Left ventricle myocardium inferior (tissue), 1 donor: ENCODE data around the gene TRDN. TPM values are rescaled to one million over a fixed set of nuclear protein-coding genes. Genes with fewer than 3 reads are reported as not detected.

ENCODE experiments used
- DNase-seq: peaks from one replicate; pipeline ENCODE4 v3.0.0-alpha.2; 2020
- H3K27ac ChIP-seq: fragments of 200-600 bp; replicated peaks from 2 replicates; pipeline ENCODE4 v1.8.0; 2021
- H3K27me3 ChIP-seq: fragments of 200-600 bp; 2 replicates; pipeline ENCODE4 v1.8.0; 2021; ENCODE audit warnings: low read depth
- H3K36me3 ChIP-seq: fragments of 200-600 bp; 2 replicates; pipeline ENCODE4 v1.8.0; 2021
- H3K4me1 ChIP-seq: fragments of 200-600 bp; 2 replicates; pipeline ENCODE4 v1.8.0; 2021
- H3K4me3 ChIP-seq: fragments of 200-600 bp; 2 replicates; pipeline ENCODE4 v1.8.0; 2021; ENCODE audit warnings: mild to moderate bottlenecking, moderate library complexity
- H3K9me3 ChIP-seq: fragments of 200-600 bp; replicated peaks from 2 replicates; pipeline ENCODE4 v1.8.0; 2021
- intact Hi-C: fragments of 100-400 bp; cut with micrococcal nuclease; formaldehyde crosslinking; loops from one replicate; pipeline ENCODE4 v1.11.0; 2022
- total RNA-seq: library from RNA; stranded (reverse); fragmentation: NEBNext Ultra II Directional; extraction: Animal tissue kit (Norgen Biotek cat#: 25700); gene quantifications from one replicate; pipeline ENCODE4 v1.2.1, GENCODE V29; 2021
- TF ChIP-seq, protein P1 (sequence below): fragments of 200-600 bp; IDR thresholded peaks from 2 replicates; pipeline ENCODE4 v1.8.0; 2021; ENCODE audit warnings: antibody characterized with exemption, mild to moderate bottlenecking, borderline replicate concordance
- donor health status: DM: no; HTN: yes; CAD: no; lungs with severe emphysema.

Gene TRDN
- total RNA-seq, 1 donor from 2014 or later, result 453 TPM

DNA sequence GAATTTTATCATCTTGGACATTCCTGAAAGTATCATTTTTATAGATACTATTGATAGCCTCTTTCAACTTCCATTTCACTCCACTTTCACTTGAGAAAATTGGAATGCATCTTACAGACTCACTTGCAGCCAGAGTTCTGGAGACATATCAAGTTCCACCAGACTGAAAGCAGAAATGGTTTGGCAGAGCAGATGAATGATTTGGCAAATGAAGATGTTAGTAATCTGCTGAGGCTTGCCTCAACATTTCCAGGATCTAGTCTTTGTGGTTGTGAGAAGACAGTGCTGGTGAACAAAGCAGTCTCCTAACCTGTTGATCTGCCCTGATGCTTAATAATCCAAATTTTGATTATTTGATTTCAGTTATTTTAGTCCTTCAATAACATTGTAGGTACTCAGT is 202.6 kb downstream of the TRDN start:
- no peak overlapping the region for H3K4me3 ChIP-seq
- H3K27ac ChIP-seq, result peak overlapping the region; percentile 53
- no peaks in the 10 kb centered on the region for H3K27me3 ChIP-seq
- H3K36me3 ChIP-seq, result no peaks in the 10 kb centered on the region
- H3K9me3 ChIP-seq, result no peaks in the 10 kb centered on the region
- DNase-seq, result no peak
- TF ChIP-seq, protein P1, sequence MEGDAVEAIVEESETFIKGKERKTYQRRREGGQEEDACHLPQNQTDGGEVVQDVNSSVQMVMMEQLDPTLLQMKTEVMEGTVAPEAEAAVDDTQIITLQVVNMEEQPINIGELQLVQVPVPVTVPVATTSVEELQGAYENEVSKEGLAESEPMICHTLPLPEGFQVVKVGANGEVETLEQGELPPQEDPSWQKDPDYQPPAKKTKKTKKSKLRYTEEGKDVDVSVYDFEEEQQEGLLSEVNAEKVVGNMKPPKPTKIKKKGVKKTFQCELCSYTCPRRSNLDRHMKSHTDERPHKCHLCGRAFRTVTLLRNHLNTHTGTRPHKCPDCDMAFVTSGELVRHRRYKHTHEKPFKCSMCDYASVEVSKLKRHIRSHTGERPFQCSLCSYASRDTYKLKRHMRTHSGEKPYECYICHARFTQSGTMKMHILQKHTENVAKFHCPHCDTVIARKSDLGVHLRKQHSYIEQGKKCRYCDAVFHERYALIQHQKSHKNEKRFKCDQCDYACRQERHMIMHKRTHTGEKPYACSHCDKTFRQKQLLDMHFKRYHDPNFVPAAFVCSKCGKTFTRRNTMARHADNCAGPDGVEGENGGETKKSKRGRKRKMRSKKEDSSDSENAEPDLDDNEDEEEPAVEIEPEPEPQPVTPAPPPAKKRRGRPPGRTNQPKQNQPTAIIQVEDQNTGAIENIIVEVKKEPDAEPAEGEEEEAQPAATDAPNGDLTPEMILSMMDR, result no peak
- intact Hi-C loops, result no loop called here
- peaks cover 20% of the 10 kb centered on the region for H3K4me1 ChIP-seq

- Histone ChIP-seq H3K4me1 (peaks cover 20% of the 10 kb centered on the region), H3K27me3 (no peaks in the 10 kb centered on the region), H3K27ac (no peak overlapping the region), H3K9me3 (no peaks in the 10 kb centered on the region), H3K36me3 (no peaks in the 10 kb centered on the region), H3K4me3 (no peak overlapping the region)
- TF ChIP-seq, protein P1, result no peak
- intact Hi-C loops, result no loop called here
- DNase-seq, result no peak
Observed at GRCh38 chr6:123430970-123431369, 205.8 kb downstream of the TRDN start.

GRCh38 chr6:123427008-123427407 is 209.7 kb downstream of the TRDN start:
- Histone ChIP-seq H3K4me1 (peaks cover 9% of the 10 kb centered on the region), H3K9me3 (no peaks in the 10 kb centered on the region), H3K36me3 (no peaks in the 10 kb centered on the region), H3K27me3 (no peaks in the 10 kb centered on the region), H3K4me3 (no peak overlapping the region), H3K27ac (no peak overlapping the region)
- no peak for DNase-seq
- intact Hi-C loops, result no loop called here
- TF ChIP-seq, protein P1, result no peak

GRCh38 chr6:123423130-123423529 is 213.6 kb downstream of the TRDN start:
- intact Hi-C loops, result no loop called here
- DNase-seq, result no peak
- TF ChIP-seq, protein P1, result no peak
- Histone ChIP-seq H3K9me3 (no peaks in the 10 kb centered on the region), H3K36me3 (no peaks in the 10 kb centered on the region), H3K4me1 (peaks cover 6% of the 10 kb centered on the region), H3K4me3 (no peak overlapping the region), H3K27me3 (no peaks in the 10 kb centered on the region), H3K27ac (no peak overlapping the region)

DNA sequence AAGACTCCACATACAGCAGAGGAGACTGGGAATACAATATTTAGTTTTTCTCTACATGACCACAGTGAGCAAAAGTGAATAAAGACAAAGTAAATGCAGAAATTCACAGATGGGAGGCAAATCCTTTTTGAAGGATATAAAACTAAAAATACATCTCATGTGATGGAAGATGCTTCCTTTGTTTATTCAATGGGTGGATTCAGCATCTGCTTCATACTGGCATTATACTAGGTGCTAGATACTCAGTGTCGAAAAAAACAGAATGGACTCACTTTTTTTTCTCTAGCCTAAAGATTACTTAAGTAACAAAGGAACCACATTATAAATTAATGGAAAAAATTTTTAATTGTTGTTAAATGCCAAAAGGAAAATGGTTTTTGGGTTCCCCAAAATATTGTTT is 216.2 kb downstream of the TRDN start:
- no peak for DNase-seq
- intact Hi-C loops, result no loop called here
- no peak overlapping the region for H3K4me3 ChIP-seq
- no peaks in the 10 kb centered on the region for H3K9me3 ChIP-seq
- TF ChIP-seq, protein P1, result no peak
- H3K4me1 ChIP-seq, result peaks cover 27% of the 10 kb centered on the region
- no peaks in the 10 kb centered on the region for H3K36me3 ChIP-seq
- H3K27ac ChIP-seq, result no peak overlapping the region
- no peaks in the 10 kb centered on the region for H3K27me3 ChIP-seq

- Histone ChIP-seq H3K36me3 (no peaks in the 10 kb centered on the region), H3K27ac (peak overlapping the region; percentile 38), H3K4me3 (peak overlapping the region; percentile 26), H3K27me3 (no peaks in the 10 kb centered on the region), H3K9me3 (no peaks in the 10 kb centered on the region), H3K4me1 (peaks cover 27% of the 10 kb centered on the region)
- DNase-seq, result no peak
- TF ChIP-seq, protein P1, result no peak
- intact Hi-C loops, result loop anchor here (5.0 kb wide), 1 partner anchor 294 kb away; no protein-coding TSS in a partner anchor
Observed at GRCh38 chr6:123418071-123418470, 218.7 kb downstream of the TRDN start.
